ENCODE data around the gene TTBK2.
"Not testable (repeated sequence)": the region's sequence is repeated elsewhere in the genome, so short reads cannot be mapped to it uniquely, and the experiment has no call there.

The TTBK2 gene

GRCh38 chr15:42903388-42904324, 16.9 kb downstream of the TTBK2 start:
- H3K4me1 ChIP-seq (ENCODE audit: control insufficient read depth, insufficient read depth, low read length), result 0 out of 2 replicates have a peak, but pooled peaks cover 3% of the 10 kb centered on the region
- H3K27me3 ChIP-seq (ENCODE audit: control insufficient read depth, insufficient read depth, low read length), result no peaks in the 10 kb centered on the region
- H3K9ac ChIP-seq (ENCODE audit: low read depth, low read length), result no peak overlapping the region
- H3K36me3 ChIP-seq (ENCODE audit: control insufficient read depth, insufficient read depth, low read length), result no peaks in the 10 kb centered on the region
- no peak overlapping the region for H3K27ac ChIP-seq (ENCODE audit: low read depth, low read length)
- H3K4me3 ChIP-seq (ENCODE audit: low read depth, low read length), result no peak overlapping the region
- no peaks in the 10 kb centered on the region for H3K9me3 ChIP-seq (ENCODE audit: control insufficient read depth, insufficient read depth, low read length)

- H3K4me1 ChIP-seq (ENCODE audit: control insufficient read depth, insufficient read depth, low read length), result peaks cover 32% of the 10 kb centered on the region
- H3K4me3 ChIP-seq (ENCODE audit: low read depth, low read length); H3K27me3 ChIP-seq (ENCODE audit: control insufficient read depth, insufficient read depth, low read length); H3K36me3 ChIP-seq (ENCODE audit: control insufficient read depth, insufficient read depth, low read length); H3K9ac ChIP-seq (ENCODE audit: low read depth, low read length); H3K9me3 ChIP-seq (ENCODE audit: control insufficient read depth, insufficient read depth, low read length); H3K27ac ChIP-seq (ENCODE audit: low read depth, low read length): not testable (repeated sequence)
These were observed 26.7 kb downstream of the TTBK2 start for GRCh38 chr15:42893911-42894310.

- Histone ChIP-seq H3K36me3 (ENCODE audit: control insufficient read depth, insufficient read depth, low read length) (no peaks in the 10 kb centered on the region), H3K4me1 (ENCODE audit: control insufficient read depth, insufficient read depth, low read length) (peaks cover 28% of the 10 kb centered on the region), H3K27me3 (ENCODE audit: control insufficient read depth, insufficient read depth, low read length) (no peaks in the 10 kb centered on the region), H3K4me3 (ENCODE audit: low read depth, low read length) (no peak overlapping the region), H3K9ac (ENCODE audit: low read depth, low read length) (no peak overlapping the region), H3K27ac (ENCODE audit: low read depth, low read length) (peak overlapping the region; percentile 54), H3K9me3 (ENCODE audit: control insufficient read depth, insufficient read depth, low read length) (peaks cover 7% of the 10 kb centered on the region; the same call in 1 of the 2 replicates)
These were observed 29.0 kb downstream of the TTBK2 start for GRCh38 chr15:42891569-42891968.

- H3K9me3 ChIP-seq (ENCODE audit: control insufficient read depth, insufficient read depth, low read length), result peaks cover 7% of the 10 kb centered on the region; the same call in 1 of the 2 replicates
- peak overlapping the region; percentile 46 for H3K4me3 ChIP-seq (ENCODE audit: low read depth, low read length)
- peaks cover 28% of the 10 kb centered on the region for H3K4me1 ChIP-seq (ENCODE audit: control insufficient read depth, insufficient read depth, low read length)
- no peaks in the 10 kb centered on the region for H3K27me3 ChIP-seq (ENCODE audit: control insufficient read depth, insufficient read depth, low read length)
- peak overlapping the region; percentile 93 for H3K27ac ChIP-seq (ENCODE audit: low read depth, low read length)
- H3K9ac ChIP-seq (ENCODE audit: low read depth, low read length), result peak overlapping the region; percentile 60
- H3K36me3 ChIP-seq (ENCODE audit: control insufficient read depth, insufficient read depth, low read length), result no peaks in the 10 kb centered on the region
These were observed 30.2 kb downstream of the TTBK2 start for GRCh38 chr15:42890161-42890913.

- H3K9ac ChIP-seq (ENCODE audit: low read depth, low read length); H3K27me3 ChIP-seq (ENCODE audit: control insufficient read depth, insufficient read depth, low read length); H3K36me3 ChIP-seq (ENCODE audit: control insufficient read depth, insufficient read depth, low read length); H3K27ac ChIP-seq (ENCODE audit: low read depth, low read length); H3K9me3 ChIP-seq (ENCODE audit: control insufficient read depth, insufficient read depth, low read length); H3K4me3 ChIP-seq (ENCODE audit: low read depth, low read length): not testable (repeated sequence)
- H3K4me1 ChIP-seq (ENCODE audit: control insufficient read depth, insufficient read depth, low read length), result peaks cover 28% of the 10 kb centered on the region
These were observed 33.2 kb downstream of the TTBK2 start for GRCh38 chr15:42887384-42887783.

DNA sequence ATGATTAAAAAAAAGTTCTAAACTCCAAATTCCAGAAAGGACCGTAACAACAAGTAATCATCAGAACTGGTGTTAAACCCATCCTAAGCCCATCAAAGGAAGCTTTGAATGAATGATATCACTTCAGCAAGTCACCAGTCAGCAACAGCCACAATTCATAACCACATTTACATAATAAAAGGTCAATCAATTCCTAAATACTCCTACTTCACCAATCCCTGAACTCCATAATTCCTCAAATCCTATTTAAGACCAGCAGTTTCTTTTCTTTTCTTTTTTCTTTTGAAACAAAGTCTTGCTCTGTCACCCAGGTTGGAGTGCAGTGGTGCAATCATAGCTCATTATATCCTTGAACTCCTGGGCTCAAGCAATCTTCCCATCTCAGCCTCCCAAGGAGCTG, 40.5 kb downstream of the TTBK2 start:
- no peak overlapping the region for H3K4me3 ChIP-seq (ENCODE audit: low read depth, low read length)
- no peaks in the 10 kb centered on the region for H3K4me1 ChIP-seq (ENCODE audit: control insufficient read depth, insufficient read depth, low read length)
- no peaks in the 10 kb centered on the region; the same call in 1 of the 2 replicates for H3K9me3 ChIP-seq (ENCODE audit: control insufficient read depth, insufficient read depth, low read length)
- no peaks in the 10 kb centered on the region for H3K36me3 ChIP-seq (ENCODE audit: control insufficient read depth, insufficient read depth, low read length)
- no peak overlapping the region for H3K9ac ChIP-seq (ENCODE audit: low read depth, low read length)
- no peaks in the 10 kb centered on the region for H3K27me3 ChIP-seq (ENCODE audit: control insufficient read depth, insufficient read depth, low read length)
- no peak overlapping the region for H3K27ac ChIP-seq (ENCODE audit: low read depth, low read length)

- Histone ChIP-seq H3K4me3 (ENCODE audit: low read depth, low read length) (no peak overlapping the region), H3K36me3 (ENCODE audit: control insufficient read depth, insufficient read depth, low read length) (no peaks in the 10 kb centered on the region), H3K9ac (ENCODE audit: low read depth, low read length) (no peak overlapping the region), H3K27me3 (ENCODE audit: control insufficient read depth, insufficient read depth, low read length) (no peaks in the 10 kb centered on the region), H3K27ac (ENCODE audit: low read depth, low read length) (no peak overlapping the region), H3K9me3 (ENCODE audit: control insufficient read depth, insufficient read depth, low read length) (no peaks in the 10 kb centered on the region), H3K4me1 (ENCODE audit: control insufficient read depth, insufficient read depth, low read length) (no peaks in the 10 kb centered on the region)
These were observed 41.1 kb downstream of the TTBK2 start for GRCh38 chr15:42879443-42879842.

- H3K27ac ChIP-seq (ENCODE audit: low read depth, low read length), result no peak overlapping the region
- no peak overlapping the region for H3K4me3 ChIP-seq (ENCODE audit: low read depth, low read length)
- no peaks in the 10 kb centered on the region for H3K36me3 ChIP-seq (ENCODE audit: control insufficient read depth, insufficient read depth, low read length)
- H3K27me3 ChIP-seq (ENCODE audit: control insufficient read depth, insufficient read depth, low read length), result no peaks in the 10 kb centered on the region
- H3K9me3 ChIP-seq (ENCODE audit: control insufficient read depth, insufficient read depth, low read length), result no peaks in the 10 kb centered on the region
- no peak overlapping the region for H3K9ac ChIP-seq (ENCODE audit: low read depth, low read length)
- H3K4me1 ChIP-seq (ENCODE audit: control insufficient read depth, insufficient read depth, low read length), result no peaks in the 10 kb centered on the region
These were observed 44.4 kb downstream of the TTBK2 start for GRCh38 chr15:42876224-42876623.

GRCh38 chr15:42868683-42869082, 51.9 kb downstream of the TTBK2 start:
- Histone ChIP-seq H3K27ac (ENCODE audit: low read depth, low read length) (no peak overlapping the region), H3K4me1 (ENCODE audit: control insufficient read depth, insufficient read depth, low read length) (no peaks in the 10 kb centered on the region), H3K27me3 (ENCODE audit: control insufficient read depth, insufficient read depth, low read length) (no peaks in the 10 kb centered on the region), H3K9me3 (ENCODE audit: control insufficient read depth, insufficient read depth, low read length) (no peaks in the 10 kb centered on the region), H3K36me3 (ENCODE audit: control insufficient read depth, insufficient read depth, low read length) (no peaks in the 10 kb centered on the region), H3K9ac (ENCODE audit: low read depth, low read length) (no peak overlapping the region), H3K4me3 (ENCODE audit: low read depth, low read length) (no peak overlapping the region)

GRCh38 chr15:42863572-42864239, 56.9 kb downstream of the TTBK2 start:
- no peaks in the 10 kb centered on the region for H3K36me3 ChIP-seq (ENCODE audit: control insufficient read depth, insufficient read depth, low read length)
- H3K9ac ChIP-seq (ENCODE audit: low read depth, low read length), result no peak overlapping the region
- no peaks in the 10 kb centered on the region for H3K9me3 ChIP-seq (ENCODE audit: control insufficient read depth, insufficient read depth, low read length)
- no peak overlapping the region for H3K27ac ChIP-seq (ENCODE audit: low read depth, low read length)
- H3K4me1 ChIP-seq (ENCODE audit: control insufficient read depth, insufficient read depth, low read length), result no peaks in the 10 kb centered on the region
- no peak overlapping the region for H3K4me3 ChIP-seq (ENCODE audit: low read depth, low read length)
- no peaks in the 10 kb centered on the region for H3K27me3 ChIP-seq (ENCODE audit: control insufficient read depth, insufficient read depth, low read length)
